K562 (cell line): ENCODE data around the gene PIK3R6.

Experiments
- BRCA1 ChIP-seq, 2 experiments: fragments of 450-650 bp in 1 of 2; sonication (generic) in 1 of 2; formaldehyde crosslinking in 1 of 2; IDR thresholded peaks; 2 replicates each; pipeline versions ENCODE4 v1.5.0 to v1.6.1; 2017 to 2020; ENCODE audit warnings: mild to moderate bottlenecking in 1 of 2, missing genetic modification reagents in 1 of 2
- CTCF ChIP-seq, 3 experiments: IDR thresholded peaks in 2 of 3; conservative IDR thresholded peaks in 1 of 3; 2 replicates each; pipeline ENCODE4 v1.5.1; 2011 to 2012; ENCODE audit warnings: low read length in 3 of 3, mild to moderate bottlenecking in 3 of 3, control low read depth in 2 of 3, improper control_type of control experiment in 1 of 3, inconsistent platforms in 1 of 3, low read depth in 1 of 3, mixed read lengths in 1 of 3, moderate library complexity in 1 of 3; ENCODE audit not compliant: insufficient read depth in 2 of 3
- EP300 ChIP-seq: IDR thresholded peaks from 2 replicates; pipeline ENCODE4 v1.6.1; 2012; ENCODE audit warnings: low read length, improper control_type of control experiment
- HNRNPL ChIP-seq: fragments of 200-400 bp; formaldehyde crosslinking; IDR thresholded peaks from 2 replicates; pipeline ENCODE4 v1.6.1; 2017; ENCODE audit warnings: low read depth, mild to moderate bottlenecking, low read length
- IRF1 ChIP-seq: sonication (generic); formaldehyde crosslinking; IDR thresholded peaks from 2 replicates; pipeline ENCODE4 v1.8.0; 2022; ENCODE audit warnings: missing genetic modification reagents, mild to moderate bottlenecking, borderline replicate concordance
- MAFF ChIP-seq: IDR thresholded peaks from 2 replicates; pipeline ENCODE4 v1.6.1; 2012; ENCODE audit warnings: low read length, improper control_type of control experiment
- MEF2A ChIP-seq: IDR thresholded peaks from 2 replicates; pipeline ENCODE4 v1.6.1; 2011; ENCODE audit warnings: low read depth, mild to moderate bottlenecking, low read length, moderate library complexity; ENCODE audit not compliant: control insufficient read depth
- MXI1 ChIP-seq: IDR thresholded peaks from 2 replicates; pipeline ENCODE4 v1.6.1; 2011; ENCODE audit warnings: low read depth, mild to moderate bottlenecking, improper control_type of control experiment, low read length
- RBBP5 ChIP-seq: fragments of 200-600 bp; sonication (generic); IDR thresholded peaks from 2 replicates; pipeline ENCODE4 v1.6.1; 2012; ENCODE audit warnings: borderline replicate concordance, mild to moderate bottlenecking, low read length, control low read depth, inconsistent platforms; ENCODE audit not compliant: insufficient read depth, poor library complexity, severe bottlenecking
- RBM22 ChIP-seq: fragments of 200-400 bp; formaldehyde crosslinking; IDR thresholded peaks from 2 replicates; pipeline ENCODE4 v1.6.1; 2018; ENCODE audit warnings: low read length, low read depth; ENCODE audit not compliant: poor library complexity, severe bottlenecking
- SMARCE1 ChIP-seq: fragments of 450-650 bp; IDR thresholded peaks from 2 replicates; pipeline ENCODE4 v1.7.1; 2016; ENCODE audit warnings: mild to moderate bottlenecking
- TAF7 ChIP-seq: fragments of 450-650 bp; IDR thresholded peaks from 2 replicates; pipeline ENCODE4 v1.6.1; 2016; ENCODE audit warnings: missing genetic modification characterization, missing compliant biosample characterization
- ZNF830 ChIP-seq: fragments of 250-450 bp; sonication (Bioruptor Pico); IDR thresholded peaks from 2 replicates; pipeline ENCODE4 v1.5.0; 2021; ENCODE audit warnings: mild to moderate bottlenecking

- TF ChIP-seq BRCA1 (IDR thresholded peaks at IDR 0.05) = no peak
- no peak for TF ChIP-seq BRCA1 (CRISPR knock-in tag; IDR thresholded peaks at IDR 0.05)
- no peak for TF ChIP-seq MAFF
- no peak for TF ChIP-seq MXI1
- TF ChIP-seq MEF2A = no peak
- no peak for TF ChIP-seq RBM22
- no peak for TF ChIP-seq TAF7
- TF ChIP-seq RBBP5 = no peak
- no peak for TF ChIP-seq IRF1 (CRISPR knock-in tag)
- no peak for TF ChIP-seq CTCF (IDR thresholded peaks at IDR 0.05 in 2 of 3, conservative IDR thresholded peaks at IDR 0.05 in 1 of 3; ENCODE audit: insufficient read depth in 2 of 3, low read depth in 1 of 3, low read length in 3 of 3)
- TF ChIP-seq EP300 = no peak
- TF ChIP-seq ZNF830 (CRISPR knock-in tag) = no peak
- no peak for TF ChIP-seq HNRNPL
- no peak for TF ChIP-seq SMARCE1
Measured at GRCh38 chr17:8818047-8818446, 49.4 kb downstream of the PIK3R6 start.
